Stomach (tissue), 4 donors: Measurements from ENCODE around the gene CD74.
"Not testable (repeated sequence)": the region's sequence is repeated elsewhere in the genome, so short reads cannot be mapped to it uniquely, and the experiment has no call there.

Experiments
- CTCF ChIP-seq, 7 experiments: fragments of 450-650 bp in 4 of 7; fragments of 200-600 bp in 3 of 7; sonication (generic) in 3 of 7; IDR thresholded peaks; one replicate each; pipeline ENCODE4 v1.5.1; 2016 to 2019; ENCODE audit warnings: antibody characterized with exemption in 7 of 7, control low read depth in 2 of 7, mild to moderate bottlenecking in 1 of 7
- EP300 ChIP-seq: sonication (generic); formaldehyde crosslinking; IDR thresholded peaks from one replicate; pipeline ENCODE4 v1.6.1; 2017; ENCODE audit warnings: antibody characterized with exemption
- POLR2AphosphoS5 ChIP-seq, 3 donors: sonication (generic); formaldehyde crosslinking; IDR thresholded peaks; one replicate each; pipeline ENCODE4 v1.6.1; 2016; ENCODE audit warnings: antibody characterized with exemption in 3 of 3

DNA sequence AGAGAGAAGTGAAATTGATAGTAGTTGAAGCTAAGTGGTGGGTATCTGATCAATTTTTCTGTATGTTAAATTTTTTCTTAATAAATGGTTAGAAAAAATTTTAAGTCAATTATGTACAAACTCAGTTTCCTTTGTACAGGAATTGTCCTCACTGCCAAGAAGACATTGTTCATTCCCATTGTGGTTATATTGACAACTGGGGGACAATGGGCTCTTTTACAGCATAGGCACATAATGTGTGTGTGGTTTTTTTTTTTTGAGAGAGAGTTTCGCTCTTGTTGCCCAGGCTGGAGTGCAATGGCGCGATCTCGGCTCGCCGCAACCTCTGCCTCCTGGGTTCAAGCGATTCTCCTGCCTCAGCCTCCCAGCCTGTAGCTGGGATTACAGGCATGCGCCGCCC lies 13.5 kb upstream of the CD74 start:
- TF ChIP-seq EP300; CTCF (IDR thresholded peaks at IDR 0.05); POLR2AphosphoS5 (IDR thresholded peaks at IDR 0.05): not testable (repeated sequence)
